H7 (cell line): Measurements from ENCODE around the gene FHOD3. TPM values are rescaled to one million over a fixed set of nuclear protein-coding genes. Genes with fewer than 3 reads are reported as not detected.
A peak's percentile ranks its signal among the peaks of the same experiment; 100 is the strongest.

Experiments used
- DNase-seq: peaks from one replicate; pipeline ENCODE4 v3.0.0; 2012
- H3K27me3 ChIP-seq: 2 replicates; pipeline ENCODE4 v1.6.0; 2011; ENCODE audit warnings: mild to moderate bottlenecking, low read length; ENCODE audit not compliant: control insufficient read depth, insufficient read depth
- H3K36me3 ChIP-seq: replicated peaks from 2 replicates; pipeline ENCODE4 v1.5.1; 2011; ENCODE audit warnings: low read length; ENCODE audit not compliant: control insufficient read depth, insufficient read depth
- H3K4me3 ChIP-seq: 2 replicates; pipeline ENCODE4 v1.5.1; 2011; ENCODE audit warnings: low read depth, mild to moderate bottlenecking, control low read depth, low read length, moderate library complexity; ENCODE audit not compliant: insufficient read depth
- total RNA-seq: library from RNA; depleted of rRNA; stranded (reverse); fragments of >200 nt; shearing (Covaris generic); gene quantifications from 2 replicates; pipeline ENCODE4 v1.2.3, GENCODE V29; 2014

FHOD3 gene
- total RNA-seq, 1 experiment from 2014 or later = 1.8 TPM

DNA sequence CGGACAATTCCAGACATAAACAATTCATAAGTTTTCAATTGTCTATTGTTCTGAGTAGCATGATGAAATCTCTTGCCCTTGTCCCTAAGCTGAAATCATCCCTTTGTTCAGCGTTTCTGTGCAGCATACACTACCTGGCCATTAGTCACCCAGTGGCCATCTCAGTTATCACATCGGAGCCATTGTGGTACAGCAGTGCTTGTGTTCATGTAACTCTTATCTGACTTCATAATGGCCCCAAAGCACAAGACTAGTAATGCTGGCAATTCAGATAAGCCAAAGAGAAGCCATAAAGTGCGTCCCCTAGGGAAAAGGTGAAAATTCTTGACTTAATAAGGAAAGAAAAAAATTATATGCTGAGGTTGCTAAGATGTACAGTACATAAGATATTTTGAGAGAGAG is 127.2 kb downstream of the FHOD3 start:
- Histone ChIP-seq H3K36me3 (no peaks in the 10 kb centered on the region), H3K27me3 (no peaks in the 10 kb centered on the region), H3K4me3 (no peak overlapping the region)
- no peak for DNase-seq

- Histone ChIP-seq H3K36me3 (no peaks in the 10 kb centered on the region), H3K27me3 (no peaks in the 10 kb centered on the region), H3K4me3 (no peak overlapping the region)
- DNase-seq = no peak
These were observed 129.9 kb downstream of the FHOD3 start for GRCh38 chr18:36427369-36427768.

GRCh38 chr18:36427831-36428230 is 130.3 kb downstream of the FHOD3 start:
- H3K4me3 ChIP-seq = no peak overlapping the region
- H3K36me3 ChIP-seq = no peaks in the 10 kb centered on the region
- DNase-seq = no peak
- H3K27me3 ChIP-seq = no peaks in the 10 kb centered on the region

- Histone ChIP-seq H3K36me3 (no peaks in the 10 kb centered on the region), H3K4me3 (no peak overlapping the region), H3K27me3 (no peaks in the 10 kb centered on the region)
- no peak for DNase-seq
These were observed 131.0 kb downstream of the FHOD3 start for GRCh38 chr18:36428431-36429029.

- H3K4me3 ChIP-seq = no peak overlapping the region
- DNase-seq = no peak
- no peaks in the 10 kb centered on the region for H3K27me3 ChIP-seq
- H3K36me3 ChIP-seq = no peaks in the 10 kb centered on the region
These were observed 135.5 kb downstream of the FHOD3 start for GRCh38 chr18:36432880-36433555.

DNA sequence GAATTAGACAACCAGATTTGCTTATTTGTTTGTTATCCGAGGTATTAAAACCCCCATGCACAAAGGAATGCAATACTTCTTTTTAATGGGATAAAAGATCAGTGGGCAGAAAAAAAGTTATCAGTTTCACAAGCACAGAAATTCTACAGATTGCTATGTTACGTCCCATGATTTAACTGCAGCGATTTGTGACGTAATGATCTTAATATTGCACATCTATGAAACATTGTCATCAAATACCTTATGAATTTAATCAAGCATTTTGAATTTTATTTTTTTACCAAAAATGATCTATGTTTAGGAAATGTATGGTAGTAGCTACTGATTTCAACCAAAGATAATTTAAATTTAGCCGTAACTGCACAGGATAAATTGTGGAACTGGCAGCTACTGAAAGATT is 138.9 kb downstream of the FHOD3 start:
- DNase-seq = no peak
- no peak overlapping the region for H3K4me3 ChIP-seq
- no peaks in the 10 kb centered on the region for H3K27me3 ChIP-seq
- H3K36me3 ChIP-seq = no peaks in the 10 kb centered on the region

- H3K36me3 ChIP-seq = no peaks in the 10 kb centered on the region
- no peak overlapping the region for H3K4me3 ChIP-seq
- no peak for DNase-seq
- H3K27me3 ChIP-seq = no peaks in the 10 kb centered on the region
These were observed 143.1 kb downstream of the FHOD3 start for GRCh38 chr18:36440614-36441013.

GRCh38 chr18:36441426-36442240 is 144.1 kb downstream of the FHOD3 start:
- Histone ChIP-seq H3K4me3 (no peak overlapping the region), H3K36me3 (no peaks in the 10 kb centered on the region), H3K27me3 (no peaks in the 10 kb centered on the region)
- no peak for DNase-seq

DNA sequence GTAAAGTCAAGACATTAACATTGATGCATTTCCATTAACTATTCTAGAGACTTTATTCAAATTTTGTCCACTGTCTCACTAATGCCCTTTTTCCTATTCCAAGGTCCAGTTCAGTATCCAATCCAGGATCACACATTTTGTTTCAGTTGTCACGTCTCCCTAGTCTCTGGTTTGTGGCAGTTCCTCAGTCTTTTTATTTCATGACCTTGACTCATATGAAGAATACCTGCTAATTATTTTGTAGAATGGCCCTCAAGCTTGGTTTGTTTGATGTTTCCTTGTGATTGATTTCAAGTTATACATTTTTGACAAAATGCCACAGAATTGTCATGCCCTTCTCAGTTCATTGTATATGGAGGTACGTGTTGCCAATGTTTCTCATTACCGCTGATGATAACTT is 145.2 kb downstream of the FHOD3 start:
- Histone ChIP-seq H3K27me3 (no peaks in the 10 kb centered on the region), H3K4me3 (no peak overlapping the region), H3K36me3 (no peaks in the 10 kb centered on the region)
- DNase-seq = no peak

DNA sequence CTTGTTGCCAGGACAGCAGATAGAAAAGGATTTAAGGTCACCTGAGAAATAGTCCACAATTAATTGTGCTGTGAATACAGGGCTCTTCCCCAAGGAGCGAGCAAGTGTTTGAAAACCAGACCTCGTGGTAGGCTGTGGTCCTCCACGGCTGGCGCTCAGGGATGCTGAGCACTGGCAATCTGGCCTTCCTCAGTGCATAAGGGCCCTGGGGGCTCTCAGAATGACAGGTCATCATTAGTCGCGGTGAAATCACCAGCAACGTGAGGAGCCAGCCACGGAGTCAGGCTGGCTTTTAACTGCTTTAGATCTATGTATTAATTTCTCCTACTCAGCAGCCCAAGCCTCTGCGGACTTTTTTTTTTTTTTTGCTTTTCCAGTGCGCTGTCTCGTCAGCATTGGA is 148.5 kb downstream of the FHOD3 start:
- no peaks in the 10 kb centered on the region for H3K36me3 ChIP-seq
- no peak overlapping the region for H3K4me3 ChIP-seq
- no peak for DNase-seq
- H3K27me3 ChIP-seq = no peaks in the 10 kb centered on the region

DNA sequence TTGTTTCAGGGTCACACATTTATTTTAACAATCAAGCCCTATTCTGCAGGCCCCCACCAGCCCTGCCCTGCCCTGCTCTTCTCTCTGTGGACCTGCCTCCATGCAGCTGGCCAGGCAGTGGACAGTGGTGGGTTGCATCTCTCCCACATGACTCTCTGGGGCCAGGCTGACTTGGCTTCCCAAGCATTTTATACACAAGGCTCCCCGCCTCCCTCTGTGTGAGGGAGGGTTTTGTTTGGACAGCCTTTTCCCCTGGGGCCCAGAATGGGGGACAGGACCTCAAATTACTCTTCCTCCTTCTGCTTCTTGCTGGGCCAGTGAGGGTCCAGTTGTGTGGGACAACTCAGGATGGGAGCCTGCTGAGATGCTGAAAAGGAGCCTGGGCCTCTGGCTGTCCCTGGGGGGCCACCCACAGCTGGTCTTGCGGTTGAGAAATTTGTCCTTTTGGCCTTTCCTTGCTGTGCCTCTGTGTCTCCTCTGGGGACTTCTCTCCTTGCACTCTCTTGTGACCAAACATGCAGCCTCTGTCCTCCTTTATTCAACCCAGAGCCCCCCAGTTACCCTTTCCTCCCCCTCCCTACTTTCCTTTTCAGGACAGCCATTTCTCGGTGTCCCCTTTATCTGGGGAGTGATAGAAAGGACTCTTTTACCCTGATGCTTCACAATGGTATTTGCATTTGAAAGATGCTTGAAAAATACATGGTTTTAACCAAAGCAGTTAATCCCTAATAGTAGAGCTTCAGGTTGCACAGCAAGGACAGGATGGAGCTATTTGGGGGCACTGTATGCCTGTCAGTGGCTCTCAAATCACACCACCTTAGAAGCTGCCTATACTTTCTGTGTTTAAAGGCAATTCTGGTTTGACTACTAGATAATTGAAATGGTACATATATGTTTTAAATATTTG is 151.1 kb downstream of the FHOD3 start:
- DNase-seq = peak; percentile 45
- H3K4me3 ChIP-seq = no peak overlapping the region
- H3K36me3 ChIP-seq = no peaks in the 10 kb centered on the region
- H3K27me3 ChIP-seq = no peaks in the 10 kb centered on the region

- Histone ChIP-seq H3K4me3 (no peak overlapping the region), H3K36me3 (no peaks in the 10 kb centered on the region), H3K27me3 (no peaks in the 10 kb centered on the region)
- DNase-seq = no peak
These were observed 151.9 kb downstream of the FHOD3 start for GRCh38 chr18:36449451-36449850.

GRCh38 chr18:36450264-36450663 is 152.8 kb downstream of the FHOD3 start:
- no peaks in the 10 kb centered on the region for H3K36me3 ChIP-seq
- H3K27me3 ChIP-seq = no peaks in the 10 kb centered on the region
- no peak overlapping the region for H3K4me3 ChIP-seq
- no peak for DNase-seq

DNA sequence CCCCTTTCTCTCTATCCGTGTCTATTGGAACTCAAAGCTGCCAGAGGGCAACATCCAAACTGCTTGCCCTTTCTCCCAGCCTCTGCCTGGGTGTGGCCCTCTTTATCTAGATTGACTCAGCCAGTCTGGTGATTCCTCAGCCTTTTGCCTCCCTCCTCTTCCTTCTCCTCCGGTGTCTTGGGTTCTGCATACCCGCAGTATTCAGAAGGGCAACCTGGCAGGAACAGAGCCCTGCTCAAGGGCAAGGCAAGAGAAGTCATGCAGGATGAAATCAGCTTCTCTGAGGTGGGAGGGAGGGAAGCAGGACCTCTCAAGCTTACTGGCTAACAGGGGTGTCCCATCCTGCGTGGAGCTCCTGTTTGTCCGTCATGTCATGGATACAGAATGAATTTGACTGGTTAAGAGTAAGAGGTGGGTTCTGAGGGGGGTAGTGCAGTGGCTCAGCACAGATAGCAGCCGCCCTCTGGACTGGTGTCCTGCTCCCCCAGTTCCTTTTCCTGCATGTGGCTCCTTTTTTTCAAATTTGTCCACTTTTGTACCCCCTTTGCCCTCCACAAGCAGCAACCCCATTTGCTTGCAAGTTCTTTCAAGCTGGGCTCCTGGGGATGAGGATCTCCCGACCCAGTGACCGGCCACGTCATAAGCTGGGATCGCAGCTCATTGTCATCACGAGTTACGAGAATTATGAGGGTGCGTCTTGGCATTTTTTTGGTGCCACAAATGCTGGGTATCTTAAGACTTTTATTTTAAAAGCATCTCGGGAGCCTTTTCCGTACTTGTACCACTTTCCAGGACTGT is 154.1 kb downstream of the FHOD3 start:
- H3K27me3 ChIP-seq = no peaks in the 10 kb centered on the region
- no peaks in the 10 kb centered on the region for H3K36me3 ChIP-seq
- no peak overlapping the region for H3K4me3 ChIP-seq
- DNase-seq = no peak
